Lung (tissue), 12 donors: Measurements from ENCODE around the gene MBD6. TPM values are rescaled to one million over a fixed set of nuclear protein-coding genes. Genes with fewer than 3 reads are reported as not detected.

Experiments
- ATAC-seq: fragments of 200-7000 bp; cut with Tn5 transposase; one replicate; pipeline ENCODE4 v1.9.1; 2020; ENCODE audit warnings: moderate number of reproducible peaks; ENCODE audit not compliant: insufficient read depth, low FRiP score
- DNase-seq, 3 donors: peaks; one replicate each; pipeline ENCODE4 v3.0.0-alpha.2; 2013 to 2017
- H3K27ac ChIP-seq, 2 donors: one replicate each; pipeline ENCODE4 v1.5.1; 2013; ENCODE audit warnings: mild to moderate bottlenecking in 2 of 2, moderate library complexity in 2 of 2, control low read depth in 1 of 2, inconsistent platforms in 1 of 2, low read depth in 1 of 2, low read length in 1 of 2
- H3K27me3 ChIP-seq, 3 donors: one replicate each; pipeline ENCODE4 v1.5.1; 2013; ENCODE audit warnings: low read length in 2 of 3; ENCODE audit not compliant: control insufficient read depth in 3 of 3, insufficient read depth in 3 of 3
- H3K36me3 ChIP-seq, 4 donors: one replicate each; pipeline ENCODE4 v1.5.1; 2013; ENCODE audit warnings: low read length in 4 of 4, mild to moderate bottlenecking in 1 of 4, moderate library complexity in 1 of 4; ENCODE audit not compliant: control insufficient read depth in 4 of 4, insufficient read depth in 4 of 4
- H3K4me1 ChIP-seq, 5 donors: one replicate each; pipeline ENCODE4 v1.5.1; 2013; ENCODE audit warnings: low read length in 5 of 5, mild to moderate bottlenecking in 2 of 5, moderate library complexity in 1 of 5; ENCODE audit not compliant: control insufficient read depth in 5 of 5, insufficient read depth in 5 of 5
- H3K4me3 ChIP-seq: one replicate; pipeline ENCODE4 v1.5.1; 2013; ENCODE audit warnings: mild to moderate bottlenecking, control low read depth, moderate library complexity
- H3K9ac ChIP-seq, 2 donors: one replicate each; pipeline ENCODE4 v1.5.1; 2013; ENCODE audit warnings: low read length in 2 of 2, control low read depth in 1 of 2; ENCODE audit not compliant: insufficient read depth in 1 of 2
- H3K9me3 ChIP-seq, 4 donors: one replicate each; pipeline ENCODE4 v1.5.1; 2013; ENCODE audit warnings: low read length in 3 of 4, mild to moderate bottlenecking in 1 of 4, moderate library complexity in 1 of 4; ENCODE audit not compliant: control insufficient read depth in 4 of 4, insufficient read depth in 3 of 4
- WGBS, 2 donors: extraction: QIAGEN DNeasy Blood & Tissue Kit; methylation state at CpG; one replicate each; pipeline ENCODE4 v1.1.7; 2013; 5-methylcytosine and 5-hydroxymethylcytosine counted together
- polyA plus RNA-seq, 2 donors: library from polyadenylated mRNA; stranded (reverse); fragments of 200-250 nt; gene quantifications; one replicate each; pipeline ENCODE4 v1.2.1, GENCODE V29; 2013
- total RNA-seq, 2 donors: library from RNA; depleted of rRNA in 1 of 2; stranded (reverse); fragments of >200 nt in 1 of 2; gene quantifications; one replicate each; pipeline ENCODE4 v1.2.1, GENCODE V29; 2014 to 2021
- TF ChIP-seq, protein P1 (sequence below): IDR thresholded peaks from 2 replicates; pipeline ENCODE4 v1.5.1; 2012; ENCODE audit warnings: mild to moderate bottlenecking; ENCODE audit errors: control extremely low read depth, extremely low read depth
- donor health status: control.
- donor health status: control.
- donor health status: Bipolar disorder and iron deficiency.
- donor health status: healthy.
- donor health status: DM: yes; HTN: yes; CAD: no.

The MBD6 gene
- total and polyA plus RNA-seq, 4 donors, result 26.0 to 132 (median 39.6) TPM

DNA sequence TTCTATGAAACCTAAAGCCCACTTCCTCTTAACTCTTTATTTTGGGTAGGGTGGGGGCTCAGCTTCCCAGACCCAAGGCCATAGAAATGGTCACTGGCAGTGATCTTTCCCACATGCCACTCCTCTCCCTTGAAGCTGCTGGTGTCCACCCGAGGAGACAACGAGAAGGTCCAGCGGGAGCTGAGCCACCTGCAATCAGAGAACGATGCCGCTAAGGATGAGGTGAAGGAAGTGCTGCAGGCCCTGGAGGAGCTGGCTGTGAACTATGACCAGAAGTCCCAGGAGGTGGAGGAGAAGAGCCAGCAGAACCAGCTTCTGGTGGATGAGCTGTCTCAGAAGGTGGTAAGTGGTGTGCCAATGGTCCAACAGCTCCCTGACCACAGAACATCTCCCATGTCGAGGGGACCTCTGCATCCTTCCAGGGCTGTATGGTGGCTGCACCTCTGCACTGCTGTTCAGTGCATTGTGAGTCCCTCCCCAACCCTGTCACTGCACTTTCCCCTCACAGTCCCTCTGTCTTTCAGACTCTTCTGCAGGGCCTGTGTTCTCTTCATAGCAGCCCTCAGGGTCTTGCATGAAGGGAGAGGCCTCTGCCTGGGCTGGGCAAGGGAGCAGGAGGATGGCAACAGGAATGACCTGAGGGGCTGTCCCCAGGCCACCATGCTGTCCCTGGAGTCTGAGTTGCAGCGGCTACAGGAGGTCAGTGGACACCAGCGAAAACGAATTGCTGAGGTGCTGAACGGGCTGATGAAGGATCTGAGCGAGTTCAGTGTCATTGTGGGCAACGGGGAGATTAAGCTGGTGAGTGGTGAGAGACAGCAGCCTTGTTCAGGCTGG, 49.5 kb downstream of the MBD6 start:
- DNase-seq (no peak), ATAC-seq (no peak)
- Histone ChIP-seq H3K4me1 (no peaks in the 10 kb centered on the region), H3K4me3 (no peak overlapping the region), H3K9ac (no peak overlapping the region), H3K36me3 (no peaks in the 10 kb centered on the region), H3K27me3 (no peaks in the 10 kb centered on the region), H3K27ac (no peak overlapping the region), H3K9me3 (no peaks in the 10 kb centered on the region)
- WGBS, 2 donors, result 91 to 93% methylated on average over 12 of the region's 12 CpGs
- TF ChIP-seq, protein P1, sequence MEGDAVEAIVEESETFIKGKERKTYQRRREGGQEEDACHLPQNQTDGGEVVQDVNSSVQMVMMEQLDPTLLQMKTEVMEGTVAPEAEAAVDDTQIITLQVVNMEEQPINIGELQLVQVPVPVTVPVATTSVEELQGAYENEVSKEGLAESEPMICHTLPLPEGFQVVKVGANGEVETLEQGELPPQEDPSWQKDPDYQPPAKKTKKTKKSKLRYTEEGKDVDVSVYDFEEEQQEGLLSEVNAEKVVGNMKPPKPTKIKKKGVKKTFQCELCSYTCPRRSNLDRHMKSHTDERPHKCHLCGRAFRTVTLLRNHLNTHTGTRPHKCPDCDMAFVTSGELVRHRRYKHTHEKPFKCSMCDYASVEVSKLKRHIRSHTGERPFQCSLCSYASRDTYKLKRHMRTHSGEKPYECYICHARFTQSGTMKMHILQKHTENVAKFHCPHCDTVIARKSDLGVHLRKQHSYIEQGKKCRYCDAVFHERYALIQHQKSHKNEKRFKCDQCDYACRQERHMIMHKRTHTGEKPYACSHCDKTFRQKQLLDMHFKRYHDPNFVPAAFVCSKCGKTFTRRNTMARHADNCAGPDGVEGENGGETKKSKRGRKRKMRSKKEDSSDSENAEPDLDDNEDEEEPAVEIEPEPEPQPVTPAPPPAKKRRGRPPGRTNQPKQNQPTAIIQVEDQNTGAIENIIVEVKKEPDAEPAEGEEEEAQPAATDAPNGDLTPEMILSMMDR, result no peak

- no peak overlapping the region for H3K27ac ChIP-seq
- TF ChIP-seq, protein P1, result no peak
- no peak overlapping the region for H3K4me3 ChIP-seq
- H3K9me3 ChIP-seq, result no peaks in the 10 kb centered on the region
- 89 to 90% methylated on average over 10 of the region's 10 CpGs for WGBS, 2 donors
- no peaks in the 10 kb centered on the region for H3K27me3 ChIP-seq
- ATAC-seq (no peak), DNase-seq (no peak)
- no peak overlapping the region for H3K9ac ChIP-seq
- H3K4me1 ChIP-seq, result no peaks in the 10 kb centered on the region
- no peaks in the 10 kb centered on the region for H3K36me3 ChIP-seq
These were observed 52.2 kb downstream of the MBD6 start for GRCh38 chr12:57574795-57575194.

DNA sequence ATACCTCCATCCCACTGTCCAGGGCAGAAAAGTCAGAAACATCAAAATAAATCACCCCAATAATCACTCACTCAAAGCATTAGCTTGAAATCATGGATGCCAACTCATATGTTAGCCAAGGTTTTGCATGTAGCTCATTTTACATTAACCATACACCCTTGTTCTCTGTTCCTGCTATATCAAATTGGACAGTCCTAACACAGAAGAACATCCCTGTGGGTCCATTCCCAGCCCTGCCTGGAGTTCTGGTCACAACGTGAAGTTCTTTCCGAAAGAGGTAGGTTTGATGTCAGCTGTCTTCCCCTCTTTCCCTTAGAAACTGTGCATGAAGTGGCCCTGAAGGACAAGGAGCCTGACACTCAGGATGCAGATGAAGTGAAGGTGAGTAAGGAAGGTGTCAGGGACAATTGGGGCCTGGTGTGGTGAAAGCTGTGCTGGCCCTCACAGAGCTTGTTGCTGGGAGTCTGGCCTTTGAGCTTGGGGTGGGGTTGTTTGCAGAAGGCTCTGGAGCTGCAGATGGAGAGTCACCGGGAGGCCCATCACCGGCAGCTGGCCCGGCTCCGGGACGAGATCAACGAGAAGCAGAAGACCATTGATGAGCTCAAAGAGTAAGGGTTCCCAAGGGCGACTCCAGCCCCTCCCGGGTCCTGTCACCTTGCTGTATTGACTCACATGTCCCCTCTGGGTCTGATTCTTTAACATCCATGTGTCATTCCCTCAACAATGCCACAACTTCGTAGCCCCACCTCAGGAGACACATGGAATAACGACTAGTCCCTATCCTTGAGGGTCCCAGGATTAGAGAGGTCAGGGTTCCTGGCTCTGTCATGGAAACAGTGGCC, 53.4 kb downstream of the MBD6 start:
- Histone ChIP-seq H3K4me3 (no peak overlapping the region), H3K36me3 (no peaks in the 10 kb centered on the region), H3K27ac (no peak overlapping the region), H3K9me3 (no peaks in the 10 kb centered on the region), H3K27me3 (no peaks in the 10 kb centered on the region), H3K4me1 (no peaks in the 10 kb centered on the region), H3K9ac (no peak overlapping the region)
- 86 to 90% methylated on average over 12 of the region's 12 CpGs for WGBS, 2 donors
- ATAC-seq, result no peak
- TF ChIP-seq, protein P1, result no peak
- no peak for DNase-seq
